Stomach smooth muscle (tissue), 2 donors: Measurements from ENCODE around the gene VIPR1.
A peak's percentile ranks its signal among the peaks of the same experiment; 100 is the strongest.

Source experiments
- H3K27ac ChIP-seq: one replicate; pipeline ENCODE4 v1.7.0; 2013; ENCODE audit warnings: mild to moderate bottlenecking, low read length, inconsistent platforms
- H3K27me3 ChIP-seq, 2 donors: one replicate each; pipeline ENCODE4 v1.7.0; 2013; ENCODE audit warnings: low read length in 2 of 2; ENCODE audit not compliant: insufficient read depth in 2 of 2, control insufficient read depth in 1 of 2
- H3K36me3 ChIP-seq, 2 donors: one replicate each; pipeline ENCODE4 v1.7.0; 2013; ENCODE audit warnings: low read length in 2 of 2; ENCODE audit not compliant: control insufficient read depth in 2 of 2, insufficient read depth in 2 of 2
- H3K4me1 ChIP-seq: one replicate; pipeline ENCODE4 v1.7.0; 2013; ENCODE audit warnings: low read length; ENCODE audit not compliant: control insufficient read depth, insufficient read depth
- H3K4me3 ChIP-seq, 2 donors: one replicate each; pipeline ENCODE4 v1.7.0; 2013; ENCODE audit warnings: low read length in 2 of 2
- H3K9ac ChIP-seq, 2 donors: one replicate each; pipeline ENCODE4 v1.7.0; 2013; ENCODE audit warnings: low read length in 2 of 2, mild to moderate bottlenecking in 1 of 2
- H3K9me3 ChIP-seq, 2 donors: one replicate each; pipeline ENCODE4 v1.7.0; 2013; ENCODE audit warnings: low read length in 2 of 2; ENCODE audit not compliant: control insufficient read depth in 2 of 2
- donor health status: healthy.
- donor health status: Pancreatic carcinoma.

Gene VIPR1

GRCh38 chr3:42502429-42503250, at the start of gene VIPR1:
TSS of gene VIPR1 (plus strand) at chr3:42502643. CDS start at chr3:42502736, 93 bp downstream.
- Histone ChIP-seq H3K36me3 (no peaks in the 10 kb centered on the region), H3K4me1 (peaks cover 15% of the 10 kb centered on the region), H3K9ac (peak within 1 kb of the TSS in 1 of 2 donors; percentile 13), H3K9me3 (no peaks in the 10 kb centered on the region), H3K27ac (no peak within 1 kb of the TSS), H3K4me3 (peak within 1 kb of the TSS; percentile 58 to 68), H3K27me3 (peaks cover 27 to 30% of the 10 kb centered on the region in 2 donors)

- Histone ChIP-seq H3K4me3 (no peak overlapping the region), H3K27me3 (peaks cover 0 to 2% of the 10 kb centered on the region in 2 donors), H3K27ac (no peak overlapping the region), H3K9ac (no peak overlapping the region), H3K9me3 (peaks cover 0 to 3% of the 10 kb centered on the region in 2 donors), H3K36me3 (no peaks in the 10 kb centered on the region), H3K4me1 (peaks cover 8% of the 10 kb centered on the region)
Measured at GRCh38 chr3:42456211-42456610, 46.2 kb upstream of the VIPR1 start.

- H3K9ac ChIP-seq: no peak overlapping the region
- no peaks in the 10 kb centered on the region for H3K36me3 ChIP-seq
- H3K4me1 ChIP-seq: no peaks in the 10 kb centered on the region
- H3K9me3 ChIP-seq: no peaks in the 10 kb centered on the region
- H3K4me3 ChIP-seq: no peak overlapping the region
- no peak overlapping the region for H3K27ac ChIP-seq
- H3K27me3 ChIP-seq: peaks cover 0 to 2% of the 10 kb centered on the region in 2 donors
Measured at GRCh38 chr3:42459151-42459550, 43.3 kb upstream of the VIPR1 start.

- Histone ChIP-seq H3K9ac (no peak overlapping the region), H3K4me3 (no peak overlapping the region), H3K36me3 (no peaks in the 10 kb centered on the region), H3K9me3 (no peaks in the 10 kb centered on the region), H3K27me3 (no peaks in the 10 kb centered on the region), H3K4me1 (no peaks in the 10 kb centered on the region), H3K27ac (no peak overlapping the region)
Measured at GRCh38 chr3:42461762-42462161, 40.7 kb upstream of the VIPR1 start.

GRCh38 chr3:42463093-42463492, 39.4 kb upstream of the VIPR1 start:
- no peaks in the 10 kb centered on the region for H3K27me3 ChIP-seq
- H3K9me3 ChIP-seq: no peaks in the 10 kb centered on the region
- H3K4me1 ChIP-seq: no peaks in the 10 kb centered on the region
- H3K4me3 ChIP-seq: no peak overlapping the region
- no peak overlapping the region for H3K9ac ChIP-seq
- H3K27ac ChIP-seq: no peak overlapping the region
- H3K36me3 ChIP-seq: no peaks in the 10 kb centered on the region

- no peaks in the 10 kb centered on the region for H3K9me3 ChIP-seq
- H3K9ac ChIP-seq: no peak overlapping the region
- no peaks in the 10 kb centered on the region for H3K27me3 ChIP-seq
- no peaks in the 10 kb centered on the region for H3K36me3 ChIP-seq
- no peaks in the 10 kb centered on the region for H3K4me1 ChIP-seq
- H3K4me3 ChIP-seq: no peak overlapping the region
- no peak overlapping the region for H3K27ac ChIP-seq
Measured at GRCh38 chr3:42468111-42468510, 34.3 kb upstream of the VIPR1 start.

- Histone ChIP-seq H3K4me1 (peaks cover 2% of the 10 kb centered on the region), H3K36me3 (no peaks in the 10 kb centered on the region), H3K4me3 (no peak overlapping the region), H3K9me3 (no peaks in the 10 kb centered on the region), H3K27ac (no peak overlapping the region), H3K27me3 (no peaks in the 10 kb centered on the region), H3K9ac (no peak overlapping the region)
Measured at GRCh38 chr3:42472555-42472954, 29.9 kb upstream of the VIPR1 start.

- Histone ChIP-seq H3K9me3 (no peaks in the 10 kb centered on the region), H3K27ac (no peak overlapping the region), H3K27me3 (no peaks in the 10 kb centered on the region), H3K9ac (no peak overlapping the region), H3K4me3 (no peak overlapping the region), H3K4me1 (peaks cover 2% of the 10 kb centered on the region), H3K36me3 (no peaks in the 10 kb centered on the region)
Measured at GRCh38 chr3:42473083-42473932, 29.1 kb upstream of the VIPR1 start.

GRCh38 chr3:42476225-42477125, 26.0 kb upstream of the VIPR1 start:
- Histone ChIP-seq H3K4me3 (no peak overlapping the region), H3K9me3 (peaks cover 3 to 10% of the 10 kb centered on the region in 2 donors), H3K27me3 (no peaks in the 10 kb centered on the region), H3K4me1 (peaks cover 2% of the 10 kb centered on the region), H3K27ac (no peak overlapping the region), H3K36me3 (no peaks in the 10 kb centered on the region), H3K9ac (no peak overlapping the region)

- H3K9ac ChIP-seq: no peak overlapping the region
- no peak overlapping the region for H3K27ac ChIP-seq
Measured at GRCh38 chr3:42477696-42478095, 24.7 kb upstream of the VIPR1 start.

More at GRCh38 chr3:42477696-42478095, 24.7 kb upstream of the VIPR1 start:
- peaks cover 2% of the 10 kb centered on the region for H3K4me1 ChIP-seq
- H3K27me3 ChIP-seq: no peaks in the 10 kb centered on the region
- no peaks in the 10 kb centered on the region for H3K36me3 ChIP-seq
- peaks cover 3 to 10% of the 10 kb centered on the region in 2 donors for H3K9me3 ChIP-seq
- no peak overlapping the region for H3K4me3 ChIP-seq
